GM23338 (cell line): ENCODE data around the gene ZBTB12. TPM values are rescaled to one million over a fixed set of nuclear protein-coding genes. Genes with fewer than 3 reads are reported as not detected.

ENCODE experiments used
- ATAC-seq: fragments of 200-7000 bp; cut with Tn5 transposase; 3 replicates; pipeline ENCODE4 v1.9.1; 2020
- DNase-seq: peaks from one replicate; pipeline ENCODE4 v3.0.0-alpha.2; 2015; ENCODE audit warnings: low spot score
- H2AFZ ChIP-seq: fragments of 200-600 bp; sonication (generic); 2 replicates; pipeline ENCODE4 v1.8.0; 2016; ENCODE audit warnings: antibody characterized with exemption, mild to moderate bottlenecking, moderate library complexity
- H3F3A ChIP-seq: fragments of 200-600 bp; sonication (generic); replicated peaks from 2 replicates; pipeline ENCODE4 v1.8.0; 2017; ENCODE audit warnings: antibody characterized with exemption, mixed run types, low read depth
- H3K27ac ChIP-seq: fragments of 200-600 bp; sonication (generic); 2 replicates; pipeline ENCODE4 v1.6.1; 2016; ENCODE audit warnings: low read depth
- H3K27me3 ChIP-seq: fragments of 200-600 bp; sonication (generic); 2 replicates; pipeline ENCODE4 v1.8.0; 2016; ENCODE audit warnings: mild to moderate bottlenecking, mixed run types, moderate library complexity; ENCODE audit not compliant: insufficient read depth
- H3K36me3 ChIP-seq: fragments of 200-600 bp; sonication (generic); 2 replicates; pipeline ENCODE4 v1.8.0; 2016; ENCODE audit warnings: mild to moderate bottlenecking; ENCODE audit not compliant: insufficient read depth
- H3K4me1 ChIP-seq: fragments of 200-600 bp; sonication (generic); 2 replicates; pipeline ENCODE4 v1.8.0; 2016; ENCODE audit warnings: mild to moderate bottlenecking, moderate library complexity; ENCODE audit not compliant: insufficient read depth
- H3K4me2 ChIP-seq: fragments of 200-600 bp; sonication (generic); 2 replicates; pipeline ENCODE4 v1.7.1; 2017; ENCODE audit warnings: mixed run types
- H3K4me3 ChIP-seq: fragments of 200-600 bp; sonication (generic); 2 replicates; pipeline ENCODE4 v1.6.1; 2016; ENCODE audit warnings: mixed run types
- H3K79me2 ChIP-seq: fragments of 200-600 bp; sonication (generic); replicated peaks from 2 replicates; pipeline ENCODE4 v1.8.0; 2017; ENCODE audit warnings: mild to moderate bottlenecking; ENCODE audit not compliant: insufficient read depth
- H3K9me2 ChIP-seq: fragments of 200-600 bp; sonication (generic); 2 replicates; pipeline ENCODE4 v1.8.0; 2017; ENCODE audit not compliant: insufficient read depth
- H4K20me1 ChIP-seq: fragments of 200-600 bp; sonication (generic); replicated peaks from 2 replicates; pipeline ENCODE4 v1.8.0; 2017; ENCODE audit warnings: mild to moderate bottlenecking; ENCODE audit not compliant: insufficient read depth
- H3K27ac Mint-ChIP-seq: 2 replicates; pipeline ENCODE4 v1.8.0; 2020; ENCODE audit warnings: inconsistent platforms, mild to moderate bottlenecking, moderate library complexity, mixed read lengths
- H3K27me3 Mint-ChIP-seq: 3 replicates; pipeline ENCODE4 v1.8.0; 2022; ENCODE audit warnings: low read depth, mild to moderate bottlenecking, moderate library complexity, mixed read lengths, inconsistent platforms; ENCODE audit not compliant: insufficient read depth, poor library complexity
- H3K36me3 Mint-ChIP-seq: 3 replicates; pipeline ENCODE4 v1.8.0; 2021; ENCODE audit warnings: low read depth, mild to moderate bottlenecking, inconsistent platforms, moderate library complexity, mixed read lengths
- H3K4me1 Mint-ChIP-seq: 3 replicates; pipeline ENCODE4 v1.8.0; 2020; ENCODE audit warnings: mild to moderate bottlenecking, inconsistent platforms, mixed read lengths
- H3K4me3 Mint-ChIP-seq: 3 replicates; pipeline ENCODE4 v1.8.0; 2021; ENCODE audit warnings: moderate library complexity, mild to moderate bottlenecking, inconsistent platforms, mixed read lengths
- H3K9me3 Mint-ChIP-seq: 3 replicates; pipeline ENCODE4 v1.8.0; 2020; ENCODE audit warnings: moderate library complexity, mild to moderate bottlenecking, inconsistent platforms, mixed read lengths
- JUNB ChIP-seq: IDR thresholded peaks from one replicate; pipeline ENCODE4 v1.6.1; 2016; ENCODE audit warnings: antibody characterized with exemption; ENCODE audit not compliant: unreplicated experiment
- ZNF114 ChIP-seq: fragments of 250-450 bp; sonication (Bioruptor Pico); IDR thresholded peaks from 2 replicates; pipeline ENCODE4 v1.5.0; 2020; ENCODE audit warnings: mild to moderate bottlenecking, moderate library complexity
- polyA plus RNA-seq: library from polyadenylated mRNA; unstranded; fragments of >200 nt; fragmentation: Nextera tagmentation; extraction: Ambion mirVana; gene quantifications from 2 replicates; pipeline ENCODE4 v1.2.1, GENCODE V29; 2016
- total RNA-seq: library from RNA; depleted of rRNA; stranded (reverse); fragments of >200 nt; shearing (Covaris generic); gene quantifications from 2 replicates; pipeline ENCODE4 v1.2.3, GENCODE V29; 2014
- TF ChIP-seq, protein P1 (sequence below), 2 experiments: fragments of 200-600 bp in 1 of 2; sonication (generic) in 1 of 2; conservative IDR thresholded peaks; 2 replicates each; pipeline versions ENCODE4 v1.5.1 to v1.6.1; 2016 to 2017; ENCODE audit warnings: antibody characterized with exemption in 2 of 2, low read depth in 2 of 2, mild to moderate bottlenecking in 2 of 2, moderate library complexity in 1 of 2
- TF ChIP-seq, protein P2 (sequence below): IDR thresholded peaks from 2 replicates; pipeline ENCODE4 v1.6.1; 2016; ENCODE audit warnings: antibody characterized with exemption
- TF ChIP-seq, protein P3 (sequence below): IDR thresholded peaks from one replicate; pipeline ENCODE4 v1.6.1; 2018; ENCODE audit warnings: antibody characterized with exemption; ENCODE audit not compliant: unreplicated experiment

The ZBTB12 gene
- total and polyA plus RNA-seq, 2 experiments from 2014 or later = 0.18 to 14.4 TPM

DNA sequence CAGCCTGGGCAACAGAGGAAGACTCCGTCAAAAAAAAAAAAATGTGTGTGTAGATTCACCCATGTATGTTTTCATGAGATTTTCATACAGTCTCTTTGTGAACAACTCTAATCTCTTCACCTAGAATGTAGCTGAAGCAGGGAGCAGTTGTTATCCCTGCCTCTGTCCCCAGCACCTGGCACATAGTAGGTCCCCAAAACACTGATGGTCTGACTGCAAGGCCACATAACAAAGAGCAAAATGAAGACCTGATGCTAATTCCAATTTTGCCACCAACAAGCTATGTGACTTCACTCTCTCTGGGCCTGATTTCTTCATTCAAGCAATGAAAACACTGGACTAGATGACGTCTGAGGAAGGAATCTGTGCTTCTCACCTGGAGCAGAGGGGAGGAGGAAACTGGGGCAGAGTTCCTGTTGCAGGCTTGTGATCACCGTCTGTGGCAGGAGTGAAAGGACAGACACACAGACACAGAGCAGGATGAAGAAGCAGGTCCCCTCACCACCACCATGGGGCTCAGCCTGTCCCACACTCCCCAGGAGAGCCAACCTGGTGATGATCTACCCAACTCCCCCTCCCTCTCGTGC lies 27.7 kb downstream of the ZBTB12 start (continued):
- TF ChIP-seq JUNB (no peak), ZNF114 (CRISPR knock-in tag) (no peak)

DNA sequence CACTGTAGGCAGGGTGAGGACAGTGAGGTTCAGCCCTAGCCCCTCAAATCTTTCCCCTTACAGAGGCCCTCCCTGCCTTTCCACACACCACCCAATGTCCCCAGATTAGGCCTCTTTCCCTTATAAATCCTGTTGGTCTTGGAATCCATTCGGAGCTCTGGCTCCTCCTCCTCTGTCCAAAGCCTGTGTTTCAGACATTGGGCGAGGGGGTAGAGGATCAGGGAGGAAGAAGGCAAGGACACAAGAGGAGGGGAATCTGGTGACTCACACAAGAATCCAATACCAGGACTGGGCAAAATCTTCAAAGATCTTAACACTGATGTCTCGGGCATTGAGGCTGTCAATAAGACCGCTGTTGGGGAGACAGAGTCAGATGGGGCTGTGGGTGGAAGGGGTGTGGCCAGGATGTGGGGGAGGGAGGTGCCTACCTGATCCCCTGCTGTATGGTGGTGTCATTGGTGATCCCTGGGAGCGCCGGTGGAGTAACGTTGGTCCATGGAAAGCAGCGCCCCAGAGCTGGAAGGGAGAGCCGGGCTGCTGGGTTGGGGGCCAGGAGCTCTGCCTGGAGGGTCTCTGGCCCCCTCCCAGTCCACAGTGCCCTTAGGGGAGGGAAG lies 30.7 kb downstream of the ZBTB12 start:
- no peak overlapping the region for H3K4me3 ChIP-seq
- H3K27me3 ChIP-seq = no peaks in the 10 kb centered on the region
- H3K4me2 ChIP-seq = peak overlapping the region; percentile 55
- H3K27ac ChIP-seq = no peak overlapping the region
- H3K27me3 Mint-ChIP-seq = peaks cover 6% of the 10 kb centered on the region
- peaks cover 8% of the 10 kb centered on the region for H3K4me1 Mint-ChIP-seq
- no peaks in the 10 kb centered on the region for H3K36me3 Mint-ChIP-seq
- no peaks in the 10 kb centered on the region for H4K20me1 ChIP-seq
- peaks cover 6% of the 10 kb centered on the region; the same call in 1 of the 2 replicates for H3K4me1 ChIP-seq
- peak overlapping the region; percentile 74; the same call in 1 of the 2 replicates for H2AFZ ChIP-seq
- peak overlapping the region; percentile 21; the same call in 1 of the 2 replicates for H3K27ac Mint-ChIP-seq
- no peak overlapping the region for H3K4me3 Mint-ChIP-seq
- DNase-seq = peak; percentile 18
- H3F3A ChIP-seq = no peaks in the 10 kb centered on the region
- H3K79me2 ChIP-seq = no peaks in the 10 kb centered on the region
- peak; percentile 53 for ATAC-seq
- H3K9me2 ChIP-seq = no peaks in the 10 kb centered on the region
- H3K9me3 Mint-ChIP-seq = no peaks in the 10 kb centered on the region
- no peaks in the 10 kb centered on the region for H3K36me3 ChIP-seq
- TF ChIP-seq, protein P1, sequence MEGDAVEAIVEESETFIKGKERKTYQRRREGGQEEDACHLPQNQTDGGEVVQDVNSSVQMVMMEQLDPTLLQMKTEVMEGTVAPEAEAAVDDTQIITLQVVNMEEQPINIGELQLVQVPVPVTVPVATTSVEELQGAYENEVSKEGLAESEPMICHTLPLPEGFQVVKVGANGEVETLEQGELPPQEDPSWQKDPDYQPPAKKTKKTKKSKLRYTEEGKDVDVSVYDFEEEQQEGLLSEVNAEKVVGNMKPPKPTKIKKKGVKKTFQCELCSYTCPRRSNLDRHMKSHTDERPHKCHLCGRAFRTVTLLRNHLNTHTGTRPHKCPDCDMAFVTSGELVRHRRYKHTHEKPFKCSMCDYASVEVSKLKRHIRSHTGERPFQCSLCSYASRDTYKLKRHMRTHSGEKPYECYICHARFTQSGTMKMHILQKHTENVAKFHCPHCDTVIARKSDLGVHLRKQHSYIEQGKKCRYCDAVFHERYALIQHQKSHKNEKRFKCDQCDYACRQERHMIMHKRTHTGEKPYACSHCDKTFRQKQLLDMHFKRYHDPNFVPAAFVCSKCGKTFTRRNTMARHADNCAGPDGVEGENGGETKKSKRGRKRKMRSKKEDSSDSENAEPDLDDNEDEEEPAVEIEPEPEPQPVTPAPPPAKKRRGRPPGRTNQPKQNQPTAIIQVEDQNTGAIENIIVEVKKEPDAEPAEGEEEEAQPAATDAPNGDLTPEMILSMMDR (conservative IDR thresholded peaks at IDR 0.05; ENCODE audit: low read depth in 2 of 2) = no peak
- TF ChIP-seq, protein P2, sequence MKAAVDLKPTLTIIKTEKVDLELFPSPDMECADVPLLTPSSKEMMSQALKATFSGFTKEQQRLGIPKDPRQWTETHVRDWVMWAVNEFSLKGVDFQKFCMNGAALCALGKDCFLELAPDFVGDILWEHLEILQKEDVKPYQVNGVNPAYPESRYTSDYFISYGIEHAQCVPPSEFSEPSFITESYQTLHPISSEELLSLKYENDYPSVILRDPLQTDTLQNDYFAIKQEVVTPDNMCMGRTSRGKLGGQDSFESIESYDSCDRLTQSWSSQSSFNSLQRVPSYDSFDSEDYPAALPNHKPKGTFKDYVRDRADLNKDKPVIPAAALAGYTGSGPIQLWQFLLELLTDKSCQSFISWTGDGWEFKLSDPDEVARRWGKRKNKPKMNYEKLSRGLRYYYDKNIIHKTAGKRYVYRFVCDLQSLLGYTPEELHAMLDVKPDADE = no peak

DNA sequence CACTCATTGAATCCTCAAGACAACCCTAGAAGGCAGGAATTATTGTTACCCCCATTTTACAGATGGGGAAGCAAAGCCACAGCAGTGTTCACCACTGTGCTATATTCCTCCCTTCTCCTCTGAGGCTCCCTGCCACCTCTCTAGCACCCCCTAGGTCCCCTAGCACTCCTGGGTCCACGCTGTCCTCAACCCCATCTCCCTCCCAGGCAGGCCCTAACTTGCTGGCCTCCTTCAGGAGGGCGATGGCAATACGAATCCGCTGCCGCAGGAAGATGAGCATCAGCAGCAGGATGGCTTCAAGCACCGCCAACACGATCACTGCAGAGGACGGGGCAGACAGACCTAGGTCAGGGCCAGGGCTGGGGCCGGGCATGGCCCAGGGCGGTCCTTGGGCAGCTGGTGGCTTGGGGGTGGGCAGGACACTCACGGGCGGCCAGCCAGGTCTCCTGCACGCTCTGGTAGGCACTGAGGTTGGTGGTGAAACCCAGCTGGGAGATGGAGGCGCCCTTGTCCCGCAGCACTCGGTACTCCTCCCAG lies 31.4 kb downstream of the ZBTB12 start:
- Histone ChIP-seq H2AFZ (peak overlapping the region; percentile 74; the same call in 1 of the 2 replicates), H4K20me1 (no peaks in the 10 kb centered on the region), H3K36me3 (no peaks in the 10 kb centered on the region), H3K9me2 (no peaks in the 10 kb centered on the region), H3K4me3 (no peak overlapping the region), H3K79me2 (no peaks in the 10 kb centered on the region), H3K27me3 (no peaks in the 10 kb centered on the region), H3F3A (no peaks in the 10 kb centered on the region), H3K4me2 (peak overlapping the region; percentile 55; the same call in 1 of the 2 replicates), H3K4me1 (peaks cover 6% of the 10 kb centered on the region; the same call in 1 of the 2 replicates), H3K27ac (no peak overlapping the region)
- DNase-seq (peak; percentile 66), ATAC-seq (peak; percentile 75)
- no peaks in the 10 kb centered on the region for H3K9me3 Mint-ChIP-seq
- H3K27me3 Mint-ChIP-seq = peaks cover 5% of the 10 kb centered on the region
- no peaks in the 10 kb centered on the region for H3K36me3 Mint-ChIP-seq
- no peak overlapping the region for H3K27ac Mint-ChIP-seq
- peaks cover 8% of the 10 kb centered on the region for H3K4me1 Mint-ChIP-seq
- TF ChIP-seq, protein P1 (conservative IDR thresholded peaks at IDR 0.05; ENCODE audit: low read depth in 2 of 2) = peak; percentile 49 to 66
- TF ChIP-seq, protein P3, sequence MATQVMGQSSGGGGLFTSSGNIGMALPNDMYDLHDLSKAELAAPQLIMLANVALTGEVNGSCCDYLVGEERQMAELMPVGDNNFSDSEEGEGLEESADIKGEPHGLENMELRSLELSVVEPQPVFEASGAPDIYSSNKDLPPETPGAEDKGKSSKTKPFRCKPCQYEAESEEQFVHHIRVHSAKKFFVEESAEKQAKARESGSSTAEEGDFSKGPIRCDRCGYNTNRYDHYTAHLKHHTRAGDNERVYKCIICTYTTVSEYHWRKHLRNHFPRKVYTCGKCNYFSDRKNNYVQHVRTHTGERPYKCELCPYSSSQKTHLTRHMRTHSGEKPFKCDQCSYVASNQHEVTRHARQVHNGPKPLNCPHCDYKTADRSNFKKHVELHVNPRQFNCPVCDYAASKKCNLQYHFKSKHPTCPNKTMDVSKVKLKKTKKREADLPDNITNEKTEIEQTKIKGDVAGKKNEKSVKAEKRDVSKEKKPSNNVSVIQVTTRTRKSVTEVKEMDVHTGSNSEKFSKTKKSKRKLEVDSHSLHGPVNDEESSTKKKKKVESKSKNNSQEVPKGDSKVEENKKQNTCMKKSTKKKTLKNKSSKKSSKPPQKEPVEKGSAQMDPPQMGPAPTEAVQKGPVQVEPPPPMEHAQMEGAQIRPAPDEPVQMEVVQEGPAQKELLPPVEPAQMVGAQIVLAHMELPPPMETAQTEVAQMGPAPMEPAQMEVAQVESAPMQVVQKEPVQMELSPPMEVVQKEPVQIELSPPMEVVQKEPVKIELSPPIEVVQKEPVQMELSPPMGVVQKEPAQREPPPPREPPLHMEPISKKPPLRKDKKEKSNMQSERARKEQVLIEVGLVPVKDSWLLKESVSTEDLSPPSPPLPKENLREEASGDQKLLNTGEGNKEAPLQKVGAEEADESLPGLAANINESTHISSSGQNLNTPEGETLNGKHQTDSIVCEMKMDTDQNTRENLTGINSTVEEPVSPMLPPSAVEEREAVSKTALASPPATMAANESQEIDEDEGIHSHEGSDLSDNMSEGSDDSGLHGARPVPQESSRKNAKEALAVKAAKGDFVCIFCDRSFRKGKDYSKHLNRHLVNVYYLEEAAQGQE = no peak
- no peak overlapping the region for H3K4me3 Mint-ChIP-seq
